Measurements from ENCODE around the gene ST7. TPM values are rescaled to one million over a fixed set of nuclear protein-coding genes. Genes with fewer than 3 reads are reported as not detected.

The ST7 gene
- total and polyA plus RNA-seq, 2 donors from 2014 or later: 21.5 to 29.8 TPM

GRCh38 chr7:116929914-116930913, 23.1 kb upstream of the ST7 start:
- FAIRE-seq: no peak
- Histone ChIP-seq H3K9ac (ENCODE audit: low read length in 3 of 3) (no peak overlapping the region), H3K27ac (ENCODE audit: low read depth in 2 of 2, low read length in 2 of 2) (no peak overlapping the region), H3K27me3 (ENCODE audit: control insufficient read depth, insufficient read depth, low read length) (no peaks in the 10 kb centered on the region), H3K4me3 (ENCODE audit: low read length in 3 of 3) (no peak overlapping the region), H3K4me1 (ENCODE audit: control insufficient read depth in 2 of 3, insufficient read depth in 2 of 3, low read depth in 1 of 3, low read length in 3 of 3) (peaks cover 0 to 4% (median 0%) of the 10 kb centered on the region in 3 donors), H3K9me3 (ENCODE audit: control insufficient read depth in 2 of 3, insufficient read depth in 1 of 3, low read length in 3 of 3) (no peaks in the 10 kb centered on the region), H3K36me3 (ENCODE audit: control insufficient read depth in 2 of 3, insufficient read depth in 3 of 3, low read length in 3 of 3) (no peaks in the 10 kb centered on the region)
- DNase-seq: peak; percentile 77 to 89 (median 86)
- intact Hi-C loops (cut with DNase I): loop anchor here (5.0 kb wide), 1 partner anchor 197 kb away; no protein-coding TSS in a partner anchor
- TF ChIP-seq, protein P1, sequence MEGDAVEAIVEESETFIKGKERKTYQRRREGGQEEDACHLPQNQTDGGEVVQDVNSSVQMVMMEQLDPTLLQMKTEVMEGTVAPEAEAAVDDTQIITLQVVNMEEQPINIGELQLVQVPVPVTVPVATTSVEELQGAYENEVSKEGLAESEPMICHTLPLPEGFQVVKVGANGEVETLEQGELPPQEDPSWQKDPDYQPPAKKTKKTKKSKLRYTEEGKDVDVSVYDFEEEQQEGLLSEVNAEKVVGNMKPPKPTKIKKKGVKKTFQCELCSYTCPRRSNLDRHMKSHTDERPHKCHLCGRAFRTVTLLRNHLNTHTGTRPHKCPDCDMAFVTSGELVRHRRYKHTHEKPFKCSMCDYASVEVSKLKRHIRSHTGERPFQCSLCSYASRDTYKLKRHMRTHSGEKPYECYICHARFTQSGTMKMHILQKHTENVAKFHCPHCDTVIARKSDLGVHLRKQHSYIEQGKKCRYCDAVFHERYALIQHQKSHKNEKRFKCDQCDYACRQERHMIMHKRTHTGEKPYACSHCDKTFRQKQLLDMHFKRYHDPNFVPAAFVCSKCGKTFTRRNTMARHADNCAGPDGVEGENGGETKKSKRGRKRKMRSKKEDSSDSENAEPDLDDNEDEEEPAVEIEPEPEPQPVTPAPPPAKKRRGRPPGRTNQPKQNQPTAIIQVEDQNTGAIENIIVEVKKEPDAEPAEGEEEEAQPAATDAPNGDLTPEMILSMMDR (IDR thresholded peaks at IDR 0.05; ENCODE audit: borderline replicate concordance, extremely low read depth, insufficient read depth): peak; percentile 94

DNA sequence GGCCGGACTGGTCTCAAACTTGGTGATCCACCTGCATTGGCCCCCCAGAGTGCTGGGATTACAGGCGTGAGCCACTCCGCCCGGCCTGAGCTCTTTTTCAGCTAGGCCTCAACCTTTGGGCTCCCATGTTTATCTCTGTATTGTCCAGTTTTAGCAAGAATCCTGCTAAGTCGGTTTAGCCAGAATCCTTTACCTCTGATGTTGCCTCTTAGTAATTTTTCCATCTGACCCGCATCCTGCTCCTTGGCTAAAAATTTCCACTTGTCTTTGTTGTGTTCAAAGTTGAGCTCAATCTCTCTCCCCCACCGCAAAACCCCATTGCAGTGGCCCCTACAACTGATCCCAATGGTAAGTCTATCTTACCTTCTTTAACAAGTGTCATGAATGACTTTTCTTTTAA, 20.7 kb upstream of the ST7 start:
- no peak for DNase-seq
- Histone ChIP-seq H3K4me1 (ENCODE audit: control insufficient read depth in 2 of 3, insufficient read depth in 2 of 3, low read depth in 1 of 3, low read length in 3 of 3) (peaks cover 0 to 4% (median 0%) of the 10 kb centered on the region in 3 donors), H3K4me3 (ENCODE audit: low read length in 3 of 3) (no peak overlapping the region), H3K36me3 (ENCODE audit: control insufficient read depth in 2 of 3, insufficient read depth in 3 of 3, low read length in 3 of 3) (no peaks in the 10 kb centered on the region), H3K9me3 (ENCODE audit: control insufficient read depth in 2 of 3, insufficient read depth in 1 of 3, low read length in 3 of 3) (no peaks in the 10 kb centered on the region), H3K27me3 (ENCODE audit: control insufficient read depth, insufficient read depth, low read length) (no peaks in the 10 kb centered on the region), H3K27ac (ENCODE audit: low read depth in 2 of 2, low read length in 2 of 2) (no peak overlapping the region), H3K9ac (ENCODE audit: low read length in 3 of 3) (no peak overlapping the region)
- TF ChIP-seq, protein P1 (IDR thresholded peaks at IDR 0.05; ENCODE audit: borderline replicate concordance, extremely low read depth, insufficient read depth): no peak
- no peak for FAIRE-seq
- intact Hi-C loops (cut with DNase I): loop anchor here (5.0 kb wide), 1 partner anchor 195 kb away; no protein-coding TSS in a partner anchor

GRCh38 chr7:116933465-116933864, 19.8 kb upstream of the ST7 start:
- Histone ChIP-seq H3K4me3 (ENCODE audit: low read length in 3 of 3) (no peak overlapping the region), H3K9ac (ENCODE audit: low read length in 3 of 3) (no peak overlapping the region), H3K9me3 (ENCODE audit: control insufficient read depth in 2 of 3, insufficient read depth in 1 of 3, low read length in 3 of 3) (no peaks in the 10 kb centered on the region), H3K36me3 (ENCODE audit: control insufficient read depth in 2 of 3, insufficient read depth in 3 of 3, low read length in 3 of 3) (no peaks in the 10 kb centered on the region), H3K4me1 (ENCODE audit: control insufficient read depth in 2 of 3, insufficient read depth in 2 of 3, low read depth in 1 of 3, low read length in 3 of 3) (peaks cover 0 to 4% (median 0%) of the 10 kb centered on the region in 3 donors), H3K27ac (ENCODE audit: low read depth in 2 of 2, low read length in 2 of 2) (no peak overlapping the region), H3K27me3 (ENCODE audit: control insufficient read depth, insufficient read depth, low read length) (no peaks in the 10 kb centered on the region)
- TF ChIP-seq, protein P1 (IDR thresholded peaks at IDR 0.05; ENCODE audit: borderline replicate concordance, extremely low read depth, insufficient read depth): no peak
- intact Hi-C loops (cut with DNase I): loop anchor here (5.0 kb wide), 1 partner anchor 194 kb away; no protein-coding TSS in a partner anchor
- FAIRE-seq (no peak), DNase-seq (no peak)

Data from kidney (tissue), 14 donors.